Brain microvascular endothelial cell (primary cell): ENCODE results near the gene DSTN.

ENCODE experiments used
- DNase-seq: peaks from one replicate; pipeline ENCODE4 v3.0.0-alpha.2; 2020
- H3K27ac ChIP-seq: fragments of 250-450 bp; sonication (Bioruptor Pico); 2 replicates; pipeline ENCODE4 v1.5.1; 2020; ENCODE audit warnings: mild to moderate bottlenecking, moderate library complexity
- H3K27me3 ChIP-seq: fragments of 250-450 bp; sonication (Bioruptor Pico); replicated peaks from 2 replicates; pipeline ENCODE4 v1.5.1; 2020; ENCODE audit warnings: mild to moderate bottlenecking
- H3K36me3 ChIP-seq: fragments of 250-450 bp; sonication (Bioruptor Pico); replicated peaks from 2 replicates; pipeline ENCODE4 v1.5.1; 2020; ENCODE audit warnings: mild to moderate bottlenecking
- H3K4me3 ChIP-seq: 2 replicates; pipeline ENCODE4 v1.5.1; 2011; ENCODE audit warnings: low read depth, mild to moderate bottlenecking, control low read depth, low read length, moderate library complexity
- CTCF ChIP-seq: IDR thresholded peaks from 2 replicates; pipeline ENCODE4 v1.5.1; 2011; ENCODE audit warnings: low read depth, mild to moderate bottlenecking, moderate library complexity, low read length, control low read depth, inconsistent platforms; ENCODE audit errors: missing control alignments
- in situ Hi-C: cut with HindIII; loops from 2 replicates; pipeline ENCODE4 v1.10.0; 2017; ENCODE audit warnings: low sequenced_read_pairs, low pct_ligation_motif_present

Gene DSTN

GRCh38 chr20:17569616-17570346 is at the start of gene DSTN:
Gene DSTN (plus strand): TSS chr20:17570075. CDS start chr20:17570209, 134 bp downstream.
- Histone ChIP-seq H3K27ac (peak within 1 kb of the TSS; percentile 99), H3K4me3 (peak within 1 kb of the TSS; percentile 88), H3K27me3 (no peaks in the 10 kb centered on the region), H3K36me3 (peaks cover 8% of the 10 kb centered on the region)
- peak; percentile 94 for DNase-seq
- TF ChIP-seq CTCF: no peak
- in situ Hi-C loops: no loop called here

GRCh38 chr20:17520583-17520982 is 49.3 kb upstream of the DSTN start:
- TF ChIP-seq CTCF: no peak
- in situ Hi-C loops: no loop called here
- Histone ChIP-seq H3K27ac (no peak overlapping the region), H3K27me3 (no peaks in the 10 kb centered on the region), H3K4me3 (no peak overlapping the region), H3K36me3 (no peaks in the 10 kb centered on the region)
- DNase-seq: no peak

- in situ Hi-C loops: no loop called here
- DNase-seq: no peak
- Histone ChIP-seq H3K27ac (no peak overlapping the region), H3K4me3 (no peak overlapping the region), H3K27me3 (no peaks in the 10 kb centered on the region), H3K36me3 (no peaks in the 10 kb centered on the region)
- no peak for TF ChIP-seq CTCF
These were observed 47.3 kb upstream of the DSTN start for GRCh38 chr20:17522528-17522927.

GRCh38 chr20:17523326-17523725 is 46.5 kb upstream of the DSTN start:
- in situ Hi-C loops: no loop called here
- no peaks in the 10 kb centered on the region for H3K27me3 ChIP-seq
- no peak for TF ChIP-seq CTCF
- no peak for DNase-seq
- no peak overlapping the region for H3K27ac ChIP-seq
- no peaks in the 10 kb centered on the region for H3K36me3 ChIP-seq
- H3K4me3 ChIP-seq: no peak overlapping the region

GRCh38 chr20:17524560-17524959 is 45.3 kb upstream of the DSTN start:
- Histone ChIP-seq H3K27me3 (no peaks in the 10 kb centered on the region), H3K27ac (no peak overlapping the region), H3K36me3 (no peaks in the 10 kb centered on the region), H3K4me3 (no peak overlapping the region)
- DNase-seq: no peak
- no peak for TF ChIP-seq CTCF
- in situ Hi-C loops: no loop called here

GRCh38 chr20:17525132-17525531 is 44.7 kb upstream of the DSTN start:
- no peaks in the 10 kb centered on the region for H3K36me3 ChIP-seq
- H3K27me3 ChIP-seq: no peaks in the 10 kb centered on the region
- no peak overlapping the region for H3K27ac ChIP-seq
- no peak overlapping the region for H3K4me3 ChIP-seq
- no peak for TF ChIP-seq CTCF
- in situ Hi-C loops: no loop called here
- DNase-seq: no peak
